ENCODE data around the gene CPNE1. TPM values are rescaled to one million over a fixed set of nuclear protein-coding genes. Genes with fewer than 3 reads are reported as not detected.

CPNE1 gene
- total and polyA plus RNA-seq, 2 of the 8 experiments (the other 6 are each of a cell fraction or from before 2014, with no cell fraction given), result 294 to 346 TPM

DNA sequence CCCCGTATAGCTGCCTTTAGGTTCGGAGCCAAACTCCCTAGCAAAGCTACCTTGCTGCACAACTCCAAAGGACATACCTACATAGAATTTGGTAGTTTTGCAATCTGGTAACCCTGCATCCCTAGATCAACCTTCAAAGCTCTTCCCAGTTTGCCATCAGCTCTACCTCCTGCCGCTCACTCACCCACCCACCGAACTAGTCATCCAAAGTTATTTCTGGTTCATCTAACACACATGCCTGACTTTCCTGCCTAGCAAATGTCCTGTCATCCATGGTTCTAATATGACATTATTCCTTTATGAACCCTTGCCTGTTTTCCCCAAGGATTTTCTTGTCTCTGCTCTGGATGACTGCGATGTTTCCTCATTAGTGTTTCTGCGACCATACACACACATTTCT lies 27.4 kb downstream of the CPNE1 start (continued):
- TF ChIP-seq RNF2 (IDR thresholded peaks at IDR 0.05; ENCODE audit: borderline replicate concordance, low read depth, low read length, missing control alignments, poor library complexity, severe bottlenecking), result no peak
- no peak for TF ChIP-seq ZNF274 (IDR thresholded peaks at IDR 0.05; ENCODE audit: borderline replicate concordance, extremely low read depth, low read length)
- TF ChIP-seq RBBP5 (IDR thresholded peaks at IDR 0.05; ENCODE audit: borderline replicate concordance, low read depth, low read length), result no peak
- TF ChIP-seq, protein P1, sequence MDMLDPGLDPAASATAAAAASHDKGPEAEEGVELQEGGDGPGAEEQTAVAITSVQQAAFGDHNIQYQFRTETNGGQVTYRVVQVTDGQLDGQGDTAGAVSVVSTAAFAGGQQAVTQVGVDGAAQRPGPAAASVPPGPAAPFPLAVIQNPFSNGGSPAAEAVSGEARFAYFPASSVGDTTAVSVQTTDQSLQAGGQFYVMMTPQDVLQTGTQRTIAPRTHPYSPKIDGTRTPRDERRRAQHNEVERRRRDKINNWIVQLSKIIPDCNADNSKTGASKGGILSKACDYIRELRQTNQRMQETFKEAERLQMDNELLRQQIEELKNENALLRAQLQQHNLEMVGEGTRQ (IDR thresholded peaks at IDR 0.05; ENCODE audit: low read length), result no peak
- TF ChIP-seq POLR2A (IDR thresholded peaks at IDR 0.05; ENCODE audit: control extremely low read depth in 1 of 2, low read depth in 2 of 2, low read length in 2 of 2), result no peak
- TF ChIP-seq, protein P2, sequence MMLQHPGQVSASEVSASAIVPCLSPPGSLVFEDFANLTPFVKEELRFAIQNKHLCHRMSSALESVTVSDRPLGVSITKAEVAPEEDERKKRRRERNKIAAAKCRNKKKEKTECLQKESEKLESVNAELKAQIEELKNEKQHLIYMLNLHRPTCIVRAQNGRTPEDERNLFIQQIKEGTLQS (IDR thresholded peaks at IDR 0.05; ENCODE audit: insufficient read depth, low read depth, low read length), result no peak
- TF ChIP-seq KDM5A (IDR thresholded peaks at IDR 0.05; ENCODE audit: low read length), result no peak
- no peak for TF ChIP-seq CBX5 (IDR thresholded peaks at IDR 0.05; ENCODE audit: low read depth, low read length)
